ENCODE results near the gene RHCG. TPM values are rescaled to one million over a fixed set of nuclear protein-coding genes. Genes with fewer than 3 reads are reported as not detected.
A peak's percentile ranks its signal among the peaks of the same experiment; 100 is the strongest.

RHCG gene
- total RNA-seq (under 1 TPM in 2 of 4 donors, not detected in 2; 0.24 to 0.76 TPM), polyA plus RNA-seq (0.93 TPM)
- long read RNA-seq, donor 1: 0 reads
- long read RNA-seq, donor 2, partial matches to known transcripts: 0 of 1 reads
- long read RNA-seq, donor 2, other reads (novel, unspliced or antisense): 1 of 1 reads
- long read RNA-seq, donor 3, partial matches to known transcripts: 0 of 1 reads
- long read RNA-seq, donor 3, other reads (novel, unspliced or antisense): 0 of 1 reads
- long read RNA-seq, donor 4, partial matches to known transcripts: 0 of 2 reads
- long read RNA-seq, donor 4, other reads (novel, unspliced or antisense): 1 of 2 reads

DNA sequence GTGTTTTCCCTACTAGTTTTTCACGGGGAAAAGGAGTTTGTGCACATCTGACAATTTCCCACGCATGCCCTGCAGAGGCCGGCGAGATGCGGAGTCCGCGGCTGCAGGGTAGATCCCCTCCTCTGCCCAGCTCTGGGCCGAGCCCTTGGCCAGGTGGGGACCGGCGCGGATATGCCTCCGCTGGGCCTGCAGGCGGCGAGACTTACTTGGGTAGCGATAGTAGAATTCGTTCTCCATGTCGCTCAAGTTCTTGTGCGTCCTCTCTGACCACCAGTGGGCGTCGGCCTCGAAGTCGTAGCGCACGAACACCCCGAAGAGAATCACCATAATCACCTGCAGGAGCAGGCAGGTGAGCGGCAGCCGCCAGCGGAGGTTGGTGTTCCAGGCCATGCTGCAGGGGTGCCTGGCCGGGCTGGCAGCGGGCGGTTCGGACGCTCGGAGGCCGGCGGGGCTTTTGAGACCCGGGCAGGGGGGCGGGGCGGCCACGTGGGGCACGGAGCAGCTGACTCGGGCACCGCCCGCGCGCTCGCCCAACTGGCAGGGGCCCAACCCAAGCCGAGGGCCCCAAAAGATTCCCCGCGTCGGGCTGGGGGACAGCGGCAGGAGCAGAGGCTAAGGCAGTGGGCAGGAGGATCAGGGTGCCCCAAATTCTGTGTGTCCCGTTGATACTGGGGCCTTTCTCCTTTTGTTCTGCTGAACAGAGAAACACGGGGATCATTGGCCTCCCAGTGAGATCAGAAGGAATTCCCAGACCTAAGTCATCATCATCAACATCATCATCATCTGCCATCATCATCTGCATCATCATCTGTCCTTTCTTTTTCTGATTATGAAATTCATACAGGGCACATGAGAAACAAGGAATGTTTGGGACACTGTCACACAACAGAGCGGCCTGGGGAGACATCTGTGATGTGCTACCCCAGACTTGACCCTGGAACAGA lies at the start of gene RHCG:
TSS of gene RHCG (minus strand) at position 429 of the 944 bp plus-strand sequence. CDS start at position 390, 39 bp downstream.
- ATAC-seq (peak; percentile 30 to 50), DNase-seq (peak in 2 of 3 donors; percentile 56 to 64)
- H3K4me1 ChIP-seq (ENCODE audit: control insufficient read depth, insufficient read depth, low read length): no peaks in the 10 kb centered on the region
- no peaks in the 10 kb centered on the region for H3K27me3 ChIP-seq (ENCODE audit: control insufficient read depth, insufficient read depth)
- H3K4me3 ChIP-seq (ENCODE audit: low read length): peak within 1 kb of the TSS; percentile 5
- intact Hi-C loops (cut with DNase I): no loop called here
- H3K27ac ChIP-seq (ENCODE audit: low read length): no peak within 1 kb of the TSS
- 4% methylated on average over 55 of the region's 55 CpGs for whole genome bisulfite sequencing
- H3K9me3 ChIP-seq (ENCODE audit: control insufficient read depth, low read length): no peaks in the 10 kb centered on the region

DNA sequence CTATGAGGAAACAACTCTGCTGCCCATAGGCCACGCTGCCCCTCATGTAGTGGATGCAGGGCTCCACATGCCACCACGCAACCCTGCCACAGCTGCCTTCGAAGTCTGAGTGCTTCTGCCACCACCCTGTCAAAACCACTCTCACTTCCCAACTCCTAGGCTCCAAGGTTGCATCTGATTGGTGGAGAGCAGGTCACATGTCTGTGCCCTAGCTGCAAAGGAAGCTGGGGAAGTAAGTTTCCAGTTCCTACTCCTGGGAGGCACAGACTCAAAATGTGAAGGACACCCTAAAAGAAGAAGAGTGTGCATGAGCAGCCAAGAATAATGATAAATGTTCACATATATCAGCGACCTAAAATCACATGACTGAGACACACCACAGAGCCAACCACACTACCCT lies 47.0 kb upstream of the RHCG start:
- no peak overlapping the region for H3K27ac ChIP-seq (ENCODE audit: low read length)
- H3K9me3 ChIP-seq (ENCODE audit: control insufficient read depth, low read length): no peaks in the 10 kb centered on the region
- H3K4me1 ChIP-seq (ENCODE audit: control insufficient read depth, insufficient read depth, low read length): no peaks in the 10 kb centered on the region
- H3K27me3 ChIP-seq (ENCODE audit: control insufficient read depth, insufficient read depth): no peaks in the 10 kb centered on the region
- intact Hi-C loops (cut with DNase I): no loop called here
- ATAC-seq: no peak
- WGBS: 83% methylated on average over 4 of the region's 4 CpGs
- no peak overlapping the region for H3K4me3 ChIP-seq (ENCODE audit: low read length)
- DNase-seq: no peak

DNA sequence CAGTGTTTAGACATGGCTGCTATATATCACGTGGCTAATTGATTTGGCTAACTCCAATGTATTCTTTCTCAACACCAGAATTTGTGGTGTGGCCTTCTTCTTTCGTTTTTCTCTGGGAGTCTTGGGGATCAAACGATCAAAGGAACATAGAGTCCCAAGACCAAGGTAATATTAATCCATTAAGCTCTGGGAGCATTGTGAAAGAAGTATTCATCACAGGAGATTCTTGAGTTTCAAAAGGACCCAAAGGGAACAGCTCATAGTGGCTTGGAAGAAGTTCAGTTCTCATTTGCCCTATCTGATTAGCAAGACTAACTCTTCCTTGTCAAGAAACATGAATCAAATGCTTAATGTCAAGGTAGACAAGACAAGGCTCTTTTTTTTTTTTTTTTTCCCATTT lies 46.0 kb upstream of the RHCG start:
- no peak for DNase-seq
- WGBS: 71% methylated on average over 3 of the region's 3 CpGs
- Histone ChIP-seq H3K4me3 (ENCODE audit: low read length) (no peak overlapping the region), H3K27ac (ENCODE audit: low read length) (no peak overlapping the region), H3K27me3 (ENCODE audit: control insufficient read depth, insufficient read depth) (no peaks in the 10 kb centered on the region), H3K9me3 (ENCODE audit: control insufficient read depth, low read length) (peaks cover 2% of the 10 kb centered on the region), H3K4me1 (ENCODE audit: control insufficient read depth, insufficient read depth, low read length) (no peaks in the 10 kb centered on the region)
- intact Hi-C loops (cut with DNase I): no loop called here
- ATAC-seq: no peak

DNA sequence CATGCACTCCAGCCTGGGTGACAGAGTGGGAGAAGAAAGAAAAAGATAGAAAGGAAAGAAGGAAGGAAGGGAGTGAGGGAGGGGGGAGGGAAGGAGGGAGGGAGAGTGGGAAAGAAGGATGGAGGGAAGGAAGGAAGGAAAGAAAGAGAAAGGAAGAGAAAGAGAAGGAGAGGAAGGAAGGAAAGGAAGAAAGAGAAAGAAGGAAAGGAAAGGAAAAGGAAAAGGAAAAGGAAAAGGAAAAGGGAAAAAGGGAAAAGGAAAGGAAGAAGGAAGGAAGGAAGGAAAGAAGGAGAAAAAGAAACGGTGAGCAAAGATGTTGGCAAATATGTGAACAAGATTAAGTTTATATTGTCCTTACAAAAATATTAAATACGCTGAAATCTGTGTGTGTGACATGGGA lies 42.6 kb upstream of the RHCG start:
- no peak for ATAC-seq
- intact Hi-C loops (cut with DNase I): no loop called here

DNA sequence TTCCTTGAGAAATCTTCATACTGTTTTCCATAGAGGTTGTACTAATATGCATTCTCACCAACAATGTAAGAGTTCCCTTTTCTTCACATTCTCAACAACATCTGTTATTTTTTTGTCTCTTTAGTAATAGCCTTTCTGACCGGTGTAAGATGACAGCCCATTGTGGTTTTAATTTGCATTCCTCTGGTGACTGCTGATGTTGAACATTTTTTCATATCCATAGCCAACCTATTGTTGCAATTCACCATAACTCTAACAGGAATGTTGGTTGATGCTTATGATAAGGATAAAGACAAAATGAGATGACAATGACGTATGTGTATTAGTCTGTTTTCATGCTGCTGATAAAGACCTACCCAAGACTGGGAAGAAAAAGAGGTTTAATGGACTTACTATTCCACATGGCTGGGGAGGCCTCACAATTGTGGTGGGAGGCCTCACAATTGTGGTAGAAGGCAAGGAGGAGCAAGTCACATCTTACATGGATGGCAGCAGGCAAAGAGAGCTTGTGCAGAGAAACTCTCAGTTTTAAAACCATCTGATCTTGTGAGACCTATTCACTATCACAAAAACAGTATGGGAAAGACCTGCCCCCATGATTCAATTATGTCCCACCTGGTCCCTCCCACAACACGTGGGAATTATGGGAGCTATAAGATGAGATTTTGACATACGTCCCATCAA lies 37.6 kb upstream of the RHCG start:
- Histone ChIP-seq H3K27ac (ENCODE audit: low read length) (no peak overlapping the region), H3K4me3 (ENCODE audit: low read length) (no peak overlapping the region), H3K4me1 (ENCODE audit: control insufficient read depth, insufficient read depth, low read length) (no peaks in the 10 kb centered on the region), H3K9me3 (ENCODE audit: control insufficient read depth, low read length) (peaks cover 2% of the 10 kb centered on the region), H3K27me3 (ENCODE audit: control insufficient read depth, insufficient read depth) (no peaks in the 10 kb centered on the region)
- WGBS: 80% methylated on average over 4 of the region's 4 CpGs
- DNase-seq: no peak
- ATAC-seq: no peak
- intact Hi-C loops (cut with DNase I): no loop called here

More for the DNA sequence above, 42.6 kb upstream of the RHCG start:
- Histone ChIP-seq H3K4me3 (ENCODE audit: low read length) (no peak overlapping the region), H3K27me3 (ENCODE audit: control insufficient read depth, insufficient read depth) (no peaks in the 10 kb centered on the region), H3K9me3 (ENCODE audit: control insufficient read depth, low read length) (peaks cover 2% of the 10 kb centered on the region), H3K27ac (ENCODE audit: low read length) (no peak overlapping the region), H3K4me1 (ENCODE audit: control insufficient read depth, insufficient read depth, low read length) (no peaks in the 10 kb centered on the region)
- DNase-seq: no peak
- 74% methylated on average over 2 of the region's 2 CpGs for WGBS

DNA sequence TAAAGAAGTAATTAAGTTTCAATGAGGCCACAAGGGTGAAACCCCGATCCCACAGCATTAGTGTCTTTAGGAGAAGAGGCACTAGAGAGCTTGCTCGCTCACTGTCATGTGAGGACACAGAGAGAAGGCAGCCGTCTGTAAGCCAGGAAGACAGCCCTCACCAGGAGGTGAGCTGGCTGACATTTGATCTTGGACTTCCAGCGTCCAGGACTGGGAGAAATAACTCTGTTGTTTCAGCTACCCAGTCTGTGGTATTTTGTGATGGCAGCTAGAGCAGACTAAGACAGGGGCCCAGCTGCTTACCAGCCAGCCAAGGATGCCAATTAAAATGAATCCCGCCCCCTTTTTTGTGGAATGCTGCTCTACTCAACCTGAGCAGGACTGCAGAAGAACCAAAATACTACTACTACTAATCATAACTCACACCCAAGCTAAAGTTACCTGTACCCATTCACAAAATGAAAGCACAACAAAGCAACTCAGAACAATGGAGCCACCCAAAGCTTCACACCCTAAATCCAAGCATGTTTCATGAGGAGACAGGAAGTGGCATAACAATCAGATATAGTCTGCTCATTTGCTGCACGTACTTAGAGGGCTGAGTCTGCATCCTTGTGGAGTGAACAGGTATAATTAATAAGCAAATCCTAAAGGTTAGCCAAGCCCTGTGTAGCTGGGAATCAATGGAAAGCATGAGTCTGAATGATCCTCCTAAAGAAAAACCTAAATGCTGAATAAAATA lies 35.6 kb upstream of the RHCG start:
- Histone ChIP-seq H3K9me3 (ENCODE audit: control insufficient read depth, low read length) (no peaks in the 10 kb centered on the region), H3K4me1 (ENCODE audit: control insufficient read depth, insufficient read depth, low read length) (no peaks in the 10 kb centered on the region), H3K27me3 (ENCODE audit: control insufficient read depth, insufficient read depth) (no peaks in the 10 kb centered on the region), H3K4me3 (ENCODE audit: low read length) (no peak overlapping the region), H3K27ac (ENCODE audit: low read length) (no peak overlapping the region)
- ATAC-seq (no peak), DNase-seq (no peak)
- intact Hi-C loops (cut with DNase I): no loop called here
- 67% methylated on average over 6 of the region's 6 CpGs for WGBS

DNA sequence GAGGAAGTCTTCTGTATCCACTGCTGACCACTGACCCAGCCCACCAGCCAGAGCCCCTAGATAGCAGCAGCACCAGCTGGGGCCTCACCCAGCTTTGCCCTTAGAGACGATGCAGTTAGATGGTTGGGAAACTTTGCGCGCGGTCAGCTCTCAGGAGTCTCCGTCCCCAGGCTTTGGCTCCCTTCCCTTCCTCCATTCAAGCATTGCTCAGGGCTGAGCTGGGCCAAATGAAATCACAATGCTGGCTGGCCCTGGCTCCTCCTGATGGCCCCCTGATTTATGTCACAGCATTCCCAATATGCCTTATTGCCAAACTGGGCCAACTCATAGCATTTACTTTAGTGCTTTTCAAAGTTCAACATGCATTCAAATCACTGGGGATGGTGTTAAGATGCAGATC lies 34.6 kb upstream of the RHCG start:
- Histone ChIP-seq H3K4me3 (ENCODE audit: low read length) (no peak overlapping the region), H3K27ac (ENCODE audit: low read length) (no peak overlapping the region), H3K4me1 (ENCODE audit: control insufficient read depth, insufficient read depth, low read length) (no peaks in the 10 kb centered on the region), H3K9me3 (ENCODE audit: control insufficient read depth, low read length) (no peaks in the 10 kb centered on the region), H3K27me3 (ENCODE audit: control insufficient read depth, insufficient read depth) (no peaks in the 10 kb centered on the region)
- no peak for ATAC-seq
- intact Hi-C loops (cut with DNase I): no loop called here
- DNase-seq: no peak
- 88% methylated on average over 5 of the region's 5 CpGs for WGBS

DNA sequence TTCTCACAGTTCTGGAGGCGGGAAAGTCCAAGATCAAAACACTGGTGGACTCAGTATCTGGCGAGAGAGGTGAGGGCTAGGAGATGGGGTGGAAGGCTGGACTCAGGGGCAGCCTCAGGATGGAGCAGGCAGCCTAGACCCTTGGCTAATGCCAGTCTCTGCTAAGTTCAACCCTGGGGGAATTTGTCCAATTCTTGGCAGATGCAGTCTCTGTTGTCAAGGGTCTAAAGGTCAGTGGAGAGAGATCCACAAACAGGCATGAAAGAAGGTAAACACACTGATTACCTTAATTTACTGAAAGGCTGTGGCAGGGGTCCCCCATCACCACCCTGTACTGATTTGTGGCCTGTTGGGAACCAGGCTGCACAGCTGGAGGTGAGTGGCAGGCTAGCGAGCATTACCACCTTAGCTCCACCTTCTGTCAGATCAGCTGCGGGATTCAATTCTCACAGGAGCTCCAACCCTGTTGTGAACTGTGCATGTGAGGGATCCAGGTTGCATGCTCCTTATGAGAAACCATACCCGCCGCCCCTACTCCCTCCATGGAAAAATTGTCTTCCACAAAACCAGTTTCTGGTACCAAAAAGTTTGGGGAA lies 32.5 kb upstream of the RHCG start:
- DNase-seq: no peak
- H3K4me3 ChIP-seq (ENCODE audit: low read length): no peak overlapping the region
- H3K4me1 ChIP-seq (ENCODE audit: control insufficient read depth, insufficient read depth, low read length): no peaks in the 10 kb centered on the region
- no peak overlapping the region for H3K27ac ChIP-seq (ENCODE audit: low read length)
- ATAC-seq: no peak
- H3K27me3 ChIP-seq (ENCODE audit: control insufficient read depth, insufficient read depth): no peaks in the 10 kb centered on the region
- 77% methylated on average over 6 of the region's 6 CpGs for WGBS
- intact Hi-C loops (cut with DNase I): no loop called here
- no peaks in the 10 kb centered on the region for H3K9me3 ChIP-seq (ENCODE audit: control insufficient read depth, low read length)

DNA sequence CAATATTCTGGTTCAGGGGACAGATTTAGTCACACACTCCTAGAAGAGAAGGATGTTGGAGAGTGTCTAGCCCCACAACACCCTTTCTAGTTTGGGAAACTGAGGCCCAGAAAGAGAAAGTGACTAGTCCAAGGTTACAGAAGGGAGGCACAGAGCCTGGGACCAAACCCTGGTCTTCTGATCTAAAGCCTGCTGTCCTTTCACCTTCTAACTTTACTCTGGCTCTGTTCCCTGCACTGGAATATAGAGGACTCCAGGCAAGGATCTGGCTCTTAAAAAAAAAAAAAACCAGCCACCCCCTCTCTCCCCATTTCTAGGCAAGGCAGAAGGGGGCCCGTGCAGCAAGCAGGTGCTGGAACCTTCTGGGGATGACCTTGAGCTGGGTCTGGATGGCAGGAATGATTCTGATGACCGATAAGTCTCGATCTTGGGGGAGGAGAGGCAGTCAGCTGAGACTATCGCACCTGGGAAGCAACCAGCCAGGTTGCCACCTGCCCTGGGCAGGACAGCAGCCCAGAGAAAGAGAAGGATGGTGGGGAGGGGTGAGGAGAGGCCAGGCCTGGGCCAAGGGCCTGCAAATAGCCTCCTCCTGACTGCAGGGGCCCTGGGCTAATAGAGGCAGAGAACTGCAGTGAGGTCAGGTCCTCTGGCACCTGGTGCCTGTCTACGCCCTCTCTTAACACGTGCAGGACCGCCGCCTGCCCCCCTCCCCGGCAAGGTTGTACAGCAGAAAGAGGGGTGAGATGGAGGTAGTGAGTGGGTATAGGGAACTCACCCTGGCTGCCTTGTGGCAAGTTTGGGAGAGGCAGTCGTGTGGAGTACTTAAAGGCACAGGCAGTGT lies 30.4 kb upstream of the RHCG start:
- no peaks in the 10 kb centered on the region for H3K9me3 ChIP-seq (ENCODE audit: control insufficient read depth, low read length)
- H3K27ac ChIP-seq (ENCODE audit: low read length): no peak overlapping the region
- H3K4me3 ChIP-seq (ENCODE audit: low read length): no peak overlapping the region
- H3K27me3 ChIP-seq (ENCODE audit: control insufficient read depth, insufficient read depth): no peaks in the 10 kb centered on the region
- WGBS: 71% methylated on average over 10 of the region's 10 CpGs
- H3K4me1 ChIP-seq (ENCODE audit: control insufficient read depth, insufficient read depth, low read length): no peaks in the 10 kb centered on the region
- intact Hi-C loops (cut with DNase I): no loop called here
- no peak for DNase-seq
- no peak for ATAC-seq

DNA sequence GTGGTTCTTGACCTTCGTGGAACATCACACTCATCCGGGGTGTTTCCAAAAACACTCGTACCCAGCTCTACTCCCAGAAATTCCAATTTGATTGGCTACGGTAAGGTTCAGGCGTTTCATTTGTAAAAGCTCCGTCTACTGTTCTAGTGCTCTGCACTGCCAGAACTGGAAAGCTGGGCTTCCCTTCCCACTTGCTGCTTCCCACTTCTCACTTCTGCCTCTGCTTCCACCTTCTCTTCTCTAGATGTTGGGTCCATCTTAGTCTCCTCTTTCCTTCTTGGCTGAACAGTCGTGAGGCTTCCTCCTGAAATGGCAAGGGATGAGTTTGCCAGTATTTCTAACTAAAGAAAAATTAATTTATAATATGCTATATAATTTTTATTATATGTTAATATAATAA lies 29.8 kb upstream of the RHCG start:
- DNase-seq: no peak
- 86% methylated on average over 7 of the region's 7 CpGs for WGBS
- Histone ChIP-seq H3K9me3 (ENCODE audit: control insufficient read depth, low read length) (no peaks in the 10 kb centered on the region), H3K4me1 (ENCODE audit: control insufficient read depth, insufficient read depth, low read length) (no peaks in the 10 kb centered on the region), H3K27me3 (ENCODE audit: control insufficient read depth, insufficient read depth) (no peaks in the 10 kb centered on the region), H3K4me3 (ENCODE audit: low read length) (no peak overlapping the region), H3K27ac (ENCODE audit: low read length) (no peak overlapping the region)
- no peak for ATAC-seq
- intact Hi-C loops (cut with DNase I): no loop called here

Measured in right cardiac atrium (tissue), 5 donors.